H1 (cell line): ENCODE data around the gene FBP1. TPM values are rescaled to one million over a fixed set of nuclear protein-coding genes. Genes with fewer than 3 reads are reported as not detected.

Source experiments
- CTCF ChIA-PET: fragments of 300-600 bp; sonication (Branson Sonifier 250); formaldehyde crosslinking; loops from one replicate; lab custom pipeline; 2021; ENCODE audit not compliant: partially characterized antibody; lab: Charles Lee
- POLR2A ChIA-PET: fragments of 300-600 bp; sonication (Branson Sonifier 250); formaldehyde crosslinking; loops from one replicate; lab custom pipeline; 2021; ENCODE audit warnings: inconsistent platforms; ENCODE audit not compliant: partially characterized antibody; lab: Charles Lee
- DNase-seq, 2 experiments: peaks; one replicate each; pipeline versions ENCODE4 v3.0.0 to v3.0.0-alpha.2; 2010 to 2022; ENCODE audit warnings: low spot score in 2 of 2, low read depth in 1 of 2, mixed read lengths in 1 of 2
- FAIRE-seq: peaks from 2 replicates; lab custom pipeline; 2011; peaks lifted over from hg19 to GRCh38; lab: Jason Lieb, UNC
- H2AFZ ChIP-seq: 2 replicates; pipeline ENCODE4 v1.8.1; 2012; ENCODE audit warnings: low read length, inconsistent platforms
- H2AK5ac ChIP-seq: 2 replicates; pipeline ENCODE4 v1.6.1; 2013; ENCODE audit warnings: low read depth, low read length
- H2BK120ac ChIP-seq: replicated peaks from 2 replicates; pipeline ENCODE3; 2013; ENCODE audit warnings: low read depth, low read length, inconsistent platforms
- H2BK12ac ChIP-seq: 2 replicates; pipeline ENCODE4 v1.6.1; 2013; ENCODE audit warnings: low read depth, low read length
- H2BK15ac ChIP-seq: 2 replicates; pipeline ENCODE4 v1.6.1; 2013; ENCODE audit warnings: low read length
- H2BK20ac ChIP-seq: 2 replicates; pipeline ENCODE4 v1.6.1; 2013; ENCODE audit warnings: low read length
- H2BK5ac ChIP-seq: 2 replicates; pipeline ENCODE4 v1.6.1; 2013; ENCODE audit warnings: low read depth, low read length
- H3K14ac ChIP-seq: 2 replicates; pipeline ENCODE4 v1.6.1; 2013; ENCODE audit warnings: inconsistent platforms; ENCODE audit not compliant: insufficient read length
- H3K18ac ChIP-seq: 2 replicates; pipeline ENCODE4 v1.6.1; 2013; ENCODE audit warnings: low read length; ENCODE audit errors: extremely low read depth
- H3K23ac ChIP-seq: 2 replicates; pipeline ENCODE4 v1.6.1; 2013; ENCODE audit warnings: inconsistent platforms; ENCODE audit not compliant: insufficient read length
- H3K23me2 ChIP-seq: 2 replicates; pipeline ENCODE4 v1.6.1; 2013; ENCODE audit warnings: low read depth, low read length
- H3K27ac ChIP-seq: 2 replicates; pipeline ENCODE4 v1.6.1; 2011; ENCODE audit warnings: low read depth, low read length, inconsistent platforms
- H3K27me3 ChIP-seq, 4 experiments: replicated peaks in 1 of 4; 1 replicate in 1 of 4; 2 replicates in 3 of 4; pipeline versions ENCODE4 v1.6.1 to v1.8.1; 2011 to 2013; ENCODE audit warnings: low read length in 3 of 4, mild to moderate bottlenecking in 3 of 4, inconsistent platforms in 2 of 4, mixed read lengths in 2 of 4, moderate library complexity in 1 of 4; ENCODE audit not compliant: control insufficient read depth in 3 of 4, insufficient read depth in 3 of 4; ENCODE audit errors: extremely low read depth in 1 of 4
- H3K36me3 ChIP-seq, 4 experiments: 2 replicates each; pipeline versions ENCODE4 v1.6.1 to v1.8.1; 2011 to 2013; ENCODE audit warnings: mild to moderate bottlenecking in 4 of 4, low read length in 3 of 4, moderate library complexity in 2 of 4, control low read depth in 1 of 4, inconsistent platforms in 1 of 4; ENCODE audit not compliant: insufficient read depth in 4 of 4, control insufficient read depth in 2 of 4
- H3K4ac ChIP-seq: replicated peaks from 2 replicates; pipeline ENCODE3; 2013; ENCODE audit warnings: low read length, low read depth, mixed read lengths, inconsistent platforms; ENCODE audit not compliant: insufficient read length
- H3K4me1 ChIP-seq, 4 experiments: replicated peaks in 1 of 4; 1 replicate in 1 of 4; 2 replicates in 3 of 4; pipeline versions ENCODE4 v1.6.1 to v1.8.1; 2011 to 2013; ENCODE audit warnings: low read length in 3 of 4, inconsistent platforms in 2 of 4, mixed read lengths in 1 of 4; ENCODE audit not compliant: insufficient read depth in 4 of 4, control insufficient read depth in 3 of 4
- H3K4me2 ChIP-seq, 2 experiments: 2 replicates each; pipeline versions ENCODE4 v1.6.1 to v1.8.1; 2011 to 2013; ENCODE audit warnings: low read depth in 2 of 2, low read length in 2 of 2, control low read depth in 1 of 2, inconsistent platforms in 1 of 2, mild to moderate bottlenecking in 1 of 2; ENCODE audit not compliant: insufficient read depth in 1 of 2
- H3K4me3 ChIP-seq, 4 experiments: fragments of 200-600, 300-600 bp in 1 of 4; sonication (generic), shearing (Covaris generic), sonication (Bioruptor Twin) in 1 of 4; 2 replicates each; pipeline versions ENCODE4 v1.5.1 to v1.8.1; 2011 to 2016; ENCODE audit warnings: low read length in 4 of 4, low read depth in 3 of 4, control low read depth in 2 of 4, inconsistent platforms in 2 of 4, mild to moderate bottlenecking in 2 of 4, mixed read lengths in 1 of 4, moderate library complexity in 1 of 4; ENCODE audit not compliant: insufficient read depth in 2 of 4; ENCODE audit errors: extremely low read depth in 1 of 4
- H3K56ac ChIP-seq: replicated peaks from 2 replicates; pipeline ENCODE3; 2013; ENCODE audit warnings: low read depth, mild to moderate bottlenecking, mixed read lengths, low read length, inconsistent platforms; ENCODE audit not compliant: insufficient read length
- H3K79me1 ChIP-seq: 2 replicates; pipeline ENCODE4 v1.6.1; 2013; ENCODE audit warnings: low read depth, low read length, control low read depth
- H3K79me2 ChIP-seq, 2 experiments: 2 replicates each; pipeline versions ENCODE4 v1.6.1 to v1.8.1; 2012 to 2013; ENCODE audit warnings: low read length in 2 of 2, mild to moderate bottlenecking in 2 of 2, inconsistent platforms in 1 of 2; ENCODE audit not compliant: insufficient read depth in 2 of 2, control insufficient read depth in 1 of 2
- H3K9ac ChIP-seq, 4 experiments: replicated peaks in 1 of 4; 1 replicate in 1 of 4; 2 replicates in 3 of 4; pipeline versions ENCODE4 v1.6.1 to v1.8.1; 2011 to 2013; ENCODE audit warnings: low read depth in 3 of 4, low read length in 3 of 4, control low read depth in 2 of 4, mild to moderate bottlenecking in 2 of 4, moderate library complexity in 2 of 4, inconsistent platforms in 1 of 4; ENCODE audit errors: extremely low read depth in 1 of 4
- H3K9me3 ChIP-seq, 2 experiments: 2 replicates each; pipeline versions ENCODE4 v1.6.1 to v1.8.1; 2012 to 2013; ENCODE audit warnings: mild to moderate bottlenecking in 2 of 2, moderate library complexity in 2 of 2, control low read depth in 1 of 2, inconsistent platforms in 1 of 2, low read depth in 1 of 2, low read length in 1 of 2, mixed read lengths in 1 of 2; ENCODE audit not compliant: insufficient read depth in 2 of 2
- H4K20me1 ChIP-seq, 2 experiments: replicated peaks in 1 of 2; 2 replicates each; pipeline versions ENCODE3 to v1.8.1; 2011 to 2013; ENCODE audit warnings: inconsistent platforms in 2 of 2, low read length in 2 of 2, mild to moderate bottlenecking in 1 of 2; ENCODE audit not compliant: insufficient read depth in 2 of 2, control insufficient read depth in 1 of 2
- H4K5ac ChIP-seq: 2 replicates; pipeline ENCODE4 v1.6.1; 2013; ENCODE audit warnings: low read length, low read depth, mixed read lengths, inconsistent platforms; ENCODE audit not compliant: insufficient read length
- H4K8ac ChIP-seq: 2 replicates; pipeline ENCODE4 v1.8.0; 2013; ENCODE audit warnings: mild to moderate bottlenecking, moderate library complexity, low read length, inconsistent platforms; ENCODE audit not compliant: insufficient read depth; ENCODE audit errors: extremely low read depth
- H4K91ac ChIP-seq: replicated peaks from 2 replicates; pipeline ENCODE3; 2013; ENCODE audit warnings: low read length, mixed read lengths, inconsistent platforms; ENCODE audit not compliant: insufficient read length
- CBX5 ChIP-seq: fragments of 300-800, 300-1000 bp; sonication (generic); IDR thresholded peaks from 2 replicates; pipeline ENCODE4 v1.7.1; 2016; ENCODE audit warnings: antibody characterized with exemption, low read length, low read depth
- CEBPB ChIP-seq: IDR thresholded peaks from 2 replicates; pipeline ENCODE4 v1.6.1; 2012; ENCODE audit warnings: low read depth, low read length
- EP300 ChIP-seq, 2 experiments: IDR thresholded peaks; 1 replicate in 1 of 2; 2 replicates in 1 of 2; pipeline ENCODE4 v1.6.1; 2011 to 2012; ENCODE audit warnings: low read depth in 2 of 2, low read length in 2 of 2, mild to moderate bottlenecking in 2 of 2, borderline replicate concordance in 1 of 2, inconsistent platforms in 1 of 2, moderate library complexity in 1 of 2
- KDM4A ChIP-seq: IDR thresholded peaks from one replicate; pipeline ENCODE4 v1.7.1; 2012; ENCODE audit warnings: low read depth, mild to moderate bottlenecking, moderate library complexity, low read length, inconsistent platforms; ENCODE audit not compliant: severe bottlenecking
- NANOG ChIP-seq: IDR thresholded peaks from 2 replicates; pipeline ENCODE4 v1.6.1; 2011; ENCODE audit warnings: low read length, low read depth, mild to moderate bottlenecking, inconsistent platforms; ENCODE audit not compliant: insufficient read depth, poor library complexity, severe bottlenecking
- POLR2A ChIP-seq, 2 experiments: IDR thresholded peaks; 1 replicate in 1 of 2; 2 replicates in 1 of 2; pipeline ENCODE4 v1.6.1; 2011; ENCODE audit warnings: low read depth in 2 of 2, low read length in 2 of 2, mild to moderate bottlenecking in 2 of 2; ENCODE audit errors: control extremely low read depth in 1 of 2
- RXRA ChIP-seq: IDR thresholded peaks from 2 replicates; pipeline ENCODE4 v1.6.1; 2011; ENCODE audit warnings: low read depth, mild to moderate bottlenecking, low read length, moderate library complexity; ENCODE audit not compliant: insufficient read depth
- TAF7 ChIP-seq: optimal IDR thresholded peaks from 2 replicates; pipeline ENCODE3; 2011; ENCODE audit warnings: low read depth, mild to moderate bottlenecking, inconsistent platforms, low read length, moderate library complexity, borderline replicate concordance
- WGBS, 2 experiments: shearing (Covaris generic) in 1 of 2; methylation state at CpG; one replicate each; pipeline versions ENCODE4 v1.1.6 to v1.1.7; 2013 to 2015; ENCODE audit warnings: low lambda C conversion rate in 2 of 2, mixed read lengths in 2 of 2, inconsistent platforms in 1 of 2, low coverage in 1 of 2, missing lambda C conversion rate in 1 of 2; ENCODE audit not compliant: insufficient replicate concordance in 2 of 2, insufficient coverage in 1 of 2, insufficient read length in 1 of 2; ENCODE audit errors: extremely low coverage in 1 of 2, missing lambda C conversion rate in 1 of 2; 5-methylcytosine and 5-hydroxymethylcytosine counted together
- polyA plus RNA-seq, 7 experiments: library from polyadenylated mRNA; depleted of rRNA in 3 of 7; stranded (reverse) in 5 of 7; unstranded in 2 of 7; fragments of >200 nt in 5 of 7; fragments of 200-250 nt in 2 of 7; gene quantifications; 1 replicate in 5 of 7; 2 replicates in 1 of 7; 4 replicates in 1 of 7; pipeline versions ENCODE4 v1.2.1 to v1.2.3, GENCODE V29; 2011 to 2013; ENCODE audit warnings: missing spikeins in 2 of 7, mixed read lengths in 2 of 7
- total RNA-seq: library from RNA; stranded (reverse); fragmentation: NEBNext Ultra II Directional; extraction: Animal tissue kit (Norgen Biotek cat#: 25700); gene quantifications from 2 replicates; pipeline ENCODE4 v1.2.1, GENCODE V29; 2021

Gene FBP1
- total and polyA plus RNA-seq, 2 of the 8 experiments (the other 6 are each of a cell fraction or from before 2014, with no cell fraction given), result 1.0 to 4.1 TPM

DNA sequence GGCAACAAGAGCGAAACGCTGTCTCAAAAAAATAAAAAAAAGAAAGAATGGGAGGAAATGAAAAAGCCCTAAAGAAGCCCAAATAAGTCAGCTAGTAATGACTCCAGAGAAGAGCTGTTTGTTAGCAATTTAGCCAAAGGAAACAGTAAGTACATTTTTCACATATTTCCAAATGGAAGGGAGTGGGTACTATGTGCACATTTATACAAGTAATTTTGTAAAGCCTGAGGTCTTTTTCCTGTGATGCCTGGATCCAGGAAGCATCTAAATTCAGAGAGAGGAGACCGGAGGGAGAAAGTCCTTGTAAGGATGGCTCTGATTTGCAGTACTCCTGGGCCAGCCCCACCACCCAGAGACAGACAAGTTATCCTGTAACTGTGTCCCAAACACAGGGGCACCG lies 14.7 kb downstream of the FBP1 start:
- Histone ChIP-seq H4K5ac (no peak overlapping the region), H3K18ac (no peak overlapping the region), H3K27me3 (no peaks in the 10 kb centered on the region; a peak in 1 of 7 replicates), H2AK5ac (no peak overlapping the region), H2AFZ (no peak overlapping the region), H2BK15ac (no peak overlapping the region), H4K91ac (no peak overlapping the region), H2BK120ac (no peak overlapping the region), H3K23ac (no peak overlapping the region), H4K20me1 (no peaks in the 10 kb centered on the region), H3K79me1 (no peaks in the 10 kb centered on the region), H2BK5ac (no peak overlapping the region), H3K23me2 (no peaks in the 10 kb centered on the region), H4K8ac (no peak overlapping the region), H3K9ac (no peak overlapping the region), H3K9me3 (no peaks in the 10 kb centered on the region), H3K4me2 (no peak overlapping the region), H2BK20ac (no peak overlapping the region), H3K79me2 (no peaks in the 10 kb centered on the region), H3K36me3 (no peaks in the 10 kb centered on the region), H3K14ac (no peak overlapping the region), H2BK12ac (no peak overlapping the region), H3K27ac (no peak overlapping the region), H3K56ac (no peak overlapping the region), H3K4me1 (peaks cover 0 to 6% (median 2%) of the 10 kb centered on the region in 4 experiments; a peak in 5 of 7 replicates), H3K4me3 (no peak overlapping the region), H3K4ac (no peak overlapping the region)
- 92% methylated on average over 4 of the region's 4 CpGs; no CpG with 5 or more reads in 1 of the 2 experiments for WGBS, 2 experiments
- ChIA-PET POLR2A (interaction anchor here (1.0 kb wide), 1 partner anchor 70 kb away, joined by 4 read pairs; the partner anchor contains the start of gene PCAT7), CTCF (interaction anchor here (0.5 to 8.1 kb wide), 9 partner anchors 10 to 611 kb away, joined by 3 to 41 read pairs (median 4); no protein-coding TSS in a partner anchor)
- DNase-seq, result no peak
- FAIRE-seq, result no peak
- TF ChIP-seq CBX5 (no peak), NANOG (no peak), CEBPB (no peak), EP300 (IDR thresholded peaks at IDR 0.05; ENCODE audit: borderline replicate concordance in 1 of 2, low read depth in 2 of 2, low read length in 2 of 2) (no peak), RXRA (no peak), POLR2A (IDR thresholded peaks at IDR 0.05; ENCODE audit: control extremely low read depth in 1 of 2, low read depth in 2 of 2, low read length in 2 of 2) (no peak), KDM4A (no peak), TAF7 (no peak)
